Liver (tissue), 9 donors: ENCODE measurements around the gene WDR75. TPM values are rescaled to one million over a fixed set of nuclear protein-coding genes. Genes with fewer than 3 reads are reported as not detected.

Experiments
- DNase-seq: peaks from one replicate; pipeline ENCODE4 v3.0.0-alpha.2; 2017; ENCODE audit warnings: low spot score
- H3K27ac ChIP-seq, 2 donors: one replicate each; pipeline ENCODE4 v1.7.0; 2013; ENCODE audit warnings: inconsistent platforms in 2 of 2, low read length in 2 of 2, control low read depth in 1 of 2, low read depth in 1 of 2, mild to moderate bottlenecking in 1 of 2
- H3K27me3 ChIP-seq, 4 donors: one replicate each; pipeline versions ENCODE4 v1.6.1 to v1.7.0; 2013; ENCODE audit warnings: low read length in 3 of 4, inconsistent platforms in 1 of 4, mild to moderate bottlenecking in 1 of 4, moderate library complexity in 1 of 4; ENCODE audit not compliant: control insufficient read depth in 4 of 4, insufficient read depth in 4 of 4
- H3K36me3 ChIP-seq, 4 donors: one replicate each; pipeline versions ENCODE4 v1.6.1 to v1.7.0; 2013; ENCODE audit warnings: low read length in 3 of 4, mild to moderate bottlenecking in 3 of 4, low read depth in 1 of 4, moderate library complexity in 1 of 4; ENCODE audit not compliant: control insufficient read depth in 4 of 4, insufficient read depth in 3 of 4
- H3K4me1 ChIP-seq, 4 donors: one replicate each; pipeline versions ENCODE4 v1.6.1 to v1.7.0; 2013; ENCODE audit warnings: low read length in 3 of 4, mild to moderate bottlenecking in 3 of 4, moderate library complexity in 1 of 4; ENCODE audit not compliant: control insufficient read depth in 4 of 4, insufficient read depth in 4 of 4
- H3K4me3 ChIP-seq, 3 donors: one replicate each; pipeline versions ENCODE4 v1.6.1 to v1.7.0; 2013; ENCODE audit warnings: low read length in 3 of 3, control low read depth in 1 of 3, low read depth in 1 of 3, mild to moderate bottlenecking in 1 of 3
- H3K9ac ChIP-seq, 2 donors: one replicate each; pipeline ENCODE4 v1.7.0; 2013; ENCODE audit warnings: low read length in 2 of 2, mild to moderate bottlenecking in 2 of 2, moderate library complexity in 2 of 2, control low read depth in 1 of 2, low read depth in 1 of 2
- H3K9me3 ChIP-seq, 4 donors: one replicate each; pipeline versions ENCODE4 v1.6.1 to v1.7.0; 2013; ENCODE audit warnings: low read length in 3 of 4; ENCODE audit not compliant: control insufficient read depth in 4 of 4
- EGR1 ChIP-seq, 2 donors: IDR thresholded peaks; 2 replicates each; pipeline ENCODE4 v1.6.1; 2016 to 2018; ENCODE audit warnings: antibody characterized with exemption in 2 of 2, low read depth in 2 of 2
- FOXA1 ChIP-seq: IDR thresholded peaks from 2 replicates; pipeline ENCODE4 v1.6.1; 2016; ENCODE audit warnings: antibody characterized with exemption
- FOXA2 ChIP-seq: IDR thresholded peaks from 2 replicates; pipeline ENCODE4 v1.6.1; 2016; ENCODE audit warnings: antibody characterized with exemption
- GABPA ChIP-seq, 2 donors: IDR thresholded peaks in 1 of 2; conservative IDR thresholded peaks in 1 of 2; 2 replicates each; pipeline ENCODE4 v1.6.1; 2016; ENCODE audit warnings: antibody characterized with exemption in 2 of 2, mild to moderate bottlenecking in 1 of 2, moderate library complexity in 1 of 2
- HNF4A ChIP-seq, 2 donors: conservative IDR thresholded peaks; 2 replicates each; pipeline ENCODE4 v1.6.1; 2016; ENCODE audit warnings: antibody characterized with exemption in 2 of 2, mild to moderate bottlenecking in 2 of 2
- HNF4G ChIP-seq: IDR thresholded peaks from 2 replicates; pipeline ENCODE4 v1.6.1; 2016; ENCODE audit warnings: antibody characterized with exemption
- NR2F2 ChIP-seq: IDR thresholded peaks from 2 replicates; pipeline ENCODE4 v1.6.1; 2016; ENCODE audit warnings: antibody characterized with exemption
- RAD21 ChIP-seq, 2 donors: IDR thresholded peaks; 2 replicates each; pipeline ENCODE4 v1.6.1; 2016; ENCODE audit warnings: antibody characterized with exemption in 2 of 2, mild to moderate bottlenecking in 2 of 2
- RXRA ChIP-seq, 2 donors: IDR thresholded peaks; 2 replicates each; pipeline ENCODE4 v1.6.1; 2017 to 2018; ENCODE audit warnings: antibody characterized with exemption in 2 of 2, mild to moderate bottlenecking in 1 of 2
- SP1 ChIP-seq: IDR thresholded peaks from 2 replicates; pipeline ENCODE4 v1.6.1; 2018; ENCODE audit warnings: antibody characterized with exemption, mild to moderate bottlenecking
- TAF1 ChIP-seq: conservative IDR thresholded peaks from 2 replicates; pipeline ENCODE4 v1.6.1; 2016; ENCODE audit warnings: antibody characterized with exemption, mild to moderate bottlenecking
- YY1 ChIP-seq: IDR thresholded peaks from 2 replicates; pipeline ENCODE4 v1.6.1; 2016; ENCODE audit warnings: antibody characterized with exemption, mild to moderate bottlenecking
- WGBS: extraction: QIAGEN DNeasy Blood & Tissue Kit; methylation state at CpG from one replicate; pipeline ENCODE4 v1.1.7; 2013; 5-methylcytosine and 5-hydroxymethylcytosine counted together
- polyA plus RNA-seq, 2 donors: library from polyadenylated mRNA; stranded (reverse) in 1 of 2; unstranded in 1 of 2; fragments of 200-250 nt in 1 of 2; fragments of >200 nt in 1 of 2; fragmentation: Nextera tagmentation in 1 of 2; extraction: Ambion mirVana in 1 of 2; gene quantifications; one replicate each; pipeline versions ENCODE4 v1.2.1 to v1.2.3, GENCODE V29; 2013 to 2015
- total RNA-seq, 2 donors: library from RNA; depleted of rRNA; stranded (reverse); fragments of >200 nt; gene quantifications; one replicate each; pipeline ENCODE4 v1.2.3, GENCODE V29; 2014
- TF ChIP-seq, protein P1 (sequence below): IDR thresholded peaks from 2 replicates; pipeline ENCODE4 v1.6.1; 2016; ENCODE audit warnings: antibody characterized with exemption
- TF ChIP-seq, protein P2 (sequence below): IDR thresholded peaks from 2 replicates; pipeline ENCODE4 v1.6.1; 2016; ENCODE audit warnings: antibody characterized with exemption, mild to moderate bottlenecking
- TF ChIP-seq, protein P3 (sequence below): fragments of 150-350 bp; IDR thresholded peaks from 2 replicates; pipeline ENCODE4 v1.5.1; 2017; ENCODE audit warnings: improper control_type of control experiment, low read depth, low read length; ENCODE audit not compliant: missing input control
- donor health status: healthy.
- donor health status: healthy.
- donor health status: healthy.
- donor health status: healthy.
- donor health status: healthy.

Gene WDR75
- total and polyA plus RNA-seq, 4 donors: 7.9 to 24.5 (median 15.1) TPM

DNA sequence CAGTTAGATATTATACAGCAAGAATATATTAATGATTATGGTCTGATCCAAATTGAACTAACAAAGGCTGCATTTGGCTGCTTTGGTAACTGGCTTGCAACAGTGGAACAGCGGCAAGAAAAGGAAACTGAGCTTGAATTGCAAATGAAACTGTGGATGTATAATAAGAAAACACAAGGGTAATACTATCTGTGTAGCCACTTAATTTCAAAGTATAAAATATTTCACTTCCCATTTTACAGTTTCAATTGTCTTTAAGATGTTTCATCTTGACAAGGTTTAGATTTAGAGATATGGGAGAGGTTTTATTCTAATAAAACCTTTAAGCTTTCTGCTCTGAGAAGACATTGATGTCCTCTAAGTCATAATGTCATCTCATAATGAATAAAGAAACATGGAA, 23.8 kb downstream of the WDR75 start:
- peaks cover 3 to 49% (median 34%) of the 10 kb centered on the region in 4 donors for H3K36me3 ChIP-seq
- H3K27ac ChIP-seq: no peak overlapping the region
- H3K27me3 ChIP-seq: no peaks in the 10 kb centered on the region
- H3K9ac ChIP-seq: no peak overlapping the region
- TF ChIP-seq, protein P1, sequence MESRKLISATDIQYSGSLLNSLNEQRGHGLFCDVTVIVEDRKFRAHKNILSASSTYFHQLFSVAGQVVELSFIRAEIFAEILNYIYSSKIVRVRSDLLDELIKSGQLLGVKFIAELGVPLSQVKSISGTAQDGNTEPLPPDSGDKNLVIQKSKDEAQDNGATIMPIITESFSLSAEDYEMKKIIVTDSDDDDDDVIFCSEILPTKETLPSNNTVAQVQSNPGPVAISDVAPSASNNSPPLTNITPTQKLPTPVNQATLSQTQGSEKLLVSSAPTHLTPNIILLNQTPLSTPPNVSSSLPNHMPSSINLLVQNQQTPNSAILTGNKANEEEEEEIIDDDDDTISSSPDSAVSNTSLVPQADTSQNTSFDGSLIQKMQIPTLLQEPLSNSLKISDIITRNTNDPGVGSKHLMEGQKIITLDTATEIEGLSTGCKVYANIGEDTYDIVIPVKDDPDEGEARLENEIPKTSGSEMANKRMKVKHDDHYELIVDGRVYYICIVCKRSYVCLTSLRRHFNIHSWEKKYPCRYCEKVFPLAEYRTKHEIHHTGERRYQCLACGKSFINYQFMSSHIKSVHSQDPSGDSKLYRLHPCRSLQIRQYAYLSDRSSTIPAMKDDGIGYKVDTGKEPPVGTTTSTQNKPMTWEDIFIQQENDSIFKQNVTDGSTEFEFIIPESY: no peak
- TF ChIP-seq HNF4G (no peak), RXRA (IDR thresholded peaks at IDR 0.05) (no peak), HNF4A (conservative IDR thresholded peaks at IDR 0.05) (no peak), TAF1 (no peak), SP1 (no peak), GABPA (IDR thresholded peaks at IDR 0.05 in 1 of 2, conservative IDR thresholded peaks at IDR 0.05 in 1 of 2) (no peak), RAD21 (IDR thresholded peaks at IDR 0.05) (no peak), FOXA1 (no peak), EGR1 (IDR thresholded peaks at IDR 0.05; ENCODE audit: low read depth in 2 of 2) (no peak), YY1 (no peak), FOXA2 (no peak)
- TF ChIP-seq, protein P2, sequence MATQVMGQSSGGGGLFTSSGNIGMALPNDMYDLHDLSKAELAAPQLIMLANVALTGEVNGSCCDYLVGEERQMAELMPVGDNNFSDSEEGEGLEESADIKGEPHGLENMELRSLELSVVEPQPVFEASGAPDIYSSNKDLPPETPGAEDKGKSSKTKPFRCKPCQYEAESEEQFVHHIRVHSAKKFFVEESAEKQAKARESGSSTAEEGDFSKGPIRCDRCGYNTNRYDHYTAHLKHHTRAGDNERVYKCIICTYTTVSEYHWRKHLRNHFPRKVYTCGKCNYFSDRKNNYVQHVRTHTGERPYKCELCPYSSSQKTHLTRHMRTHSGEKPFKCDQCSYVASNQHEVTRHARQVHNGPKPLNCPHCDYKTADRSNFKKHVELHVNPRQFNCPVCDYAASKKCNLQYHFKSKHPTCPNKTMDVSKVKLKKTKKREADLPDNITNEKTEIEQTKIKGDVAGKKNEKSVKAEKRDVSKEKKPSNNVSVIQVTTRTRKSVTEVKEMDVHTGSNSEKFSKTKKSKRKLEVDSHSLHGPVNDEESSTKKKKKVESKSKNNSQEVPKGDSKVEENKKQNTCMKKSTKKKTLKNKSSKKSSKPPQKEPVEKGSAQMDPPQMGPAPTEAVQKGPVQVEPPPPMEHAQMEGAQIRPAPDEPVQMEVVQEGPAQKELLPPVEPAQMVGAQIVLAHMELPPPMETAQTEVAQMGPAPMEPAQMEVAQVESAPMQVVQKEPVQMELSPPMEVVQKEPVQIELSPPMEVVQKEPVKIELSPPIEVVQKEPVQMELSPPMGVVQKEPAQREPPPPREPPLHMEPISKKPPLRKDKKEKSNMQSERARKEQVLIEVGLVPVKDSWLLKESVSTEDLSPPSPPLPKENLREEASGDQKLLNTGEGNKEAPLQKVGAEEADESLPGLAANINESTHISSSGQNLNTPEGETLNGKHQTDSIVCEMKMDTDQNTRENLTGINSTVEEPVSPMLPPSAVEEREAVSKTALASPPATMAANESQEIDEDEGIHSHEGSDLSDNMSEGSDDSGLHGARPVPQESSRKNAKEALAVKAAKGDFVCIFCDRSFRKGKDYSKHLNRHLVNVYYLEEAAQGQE: no peak
- TF ChIP-seq, protein P3, sequence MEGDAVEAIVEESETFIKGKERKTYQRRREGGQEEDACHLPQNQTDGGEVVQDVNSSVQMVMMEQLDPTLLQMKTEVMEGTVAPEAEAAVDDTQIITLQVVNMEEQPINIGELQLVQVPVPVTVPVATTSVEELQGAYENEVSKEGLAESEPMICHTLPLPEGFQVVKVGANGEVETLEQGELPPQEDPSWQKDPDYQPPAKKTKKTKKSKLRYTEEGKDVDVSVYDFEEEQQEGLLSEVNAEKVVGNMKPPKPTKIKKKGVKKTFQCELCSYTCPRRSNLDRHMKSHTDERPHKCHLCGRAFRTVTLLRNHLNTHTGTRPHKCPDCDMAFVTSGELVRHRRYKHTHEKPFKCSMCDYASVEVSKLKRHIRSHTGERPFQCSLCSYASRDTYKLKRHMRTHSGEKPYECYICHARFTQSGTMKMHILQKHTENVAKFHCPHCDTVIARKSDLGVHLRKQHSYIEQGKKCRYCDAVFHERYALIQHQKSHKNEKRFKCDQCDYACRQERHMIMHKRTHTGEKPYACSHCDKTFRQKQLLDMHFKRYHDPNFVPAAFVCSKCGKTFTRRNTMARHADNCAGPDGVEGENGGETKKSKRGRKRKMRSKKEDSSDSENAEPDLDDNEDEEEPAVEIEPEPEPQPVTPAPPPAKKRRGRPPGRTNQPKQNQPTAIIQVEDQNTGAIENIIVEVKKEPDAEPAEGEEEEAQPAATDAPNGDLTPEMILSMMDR: no peak
- 91% methylated on average over 1 of the region's 1 CpG for WGBS
- H3K4me3 ChIP-seq: no peak overlapping the region
- peaks cover 6 to 41% (median 32%) of the 10 kb centered on the region in 4 donors for H3K4me1 ChIP-seq
- DNase-seq: no peak
- H3K9me3 ChIP-seq: no peaks in the 10 kb centered on the region

DNA sequence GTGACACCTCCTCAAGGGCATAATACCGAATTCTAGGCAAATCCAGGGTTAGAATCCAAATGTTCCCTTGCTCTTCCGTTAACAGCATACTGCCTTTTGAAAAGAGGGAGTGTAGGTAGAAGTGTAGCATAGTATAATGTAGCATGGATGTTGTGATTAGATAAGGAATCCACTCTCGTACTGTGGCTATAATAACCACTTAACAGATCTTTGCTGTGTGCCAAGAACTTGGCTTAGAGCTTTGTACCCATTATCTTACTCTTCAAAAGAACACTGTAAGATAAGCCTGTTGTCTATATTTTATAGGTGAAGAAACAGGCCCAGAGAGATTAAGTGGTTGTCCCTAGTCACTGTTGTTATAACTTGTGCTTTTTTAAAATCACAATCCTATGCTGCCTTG, 24.2 kb downstream of the WDR75 start:
- H3K36me3 ChIP-seq: peaks cover 3 to 49% (median 33%) of the 10 kb centered on the region in 4 donors
- peaks cover 6 to 44% (median 32%) of the 10 kb centered on the region in 4 donors for H3K4me1 ChIP-seq
- no peak overlapping the region for H3K9ac ChIP-seq
- no peak for DNase-seq
- no peaks in the 10 kb centered on the region for H3K27me3 ChIP-seq
- WGBS: 75% methylated on average over 3 of the region's 3 CpGs
- H3K4me3 ChIP-seq: no peak overlapping the region
- H3K9me3 ChIP-seq: no peaks in the 10 kb centered on the region
- H3K27ac ChIP-seq: peak overlapping the region in 1 of 2 donors; percentile 10
- TF ChIP-seq, protein P3: no peak
- TF ChIP-seq SP1 (no peak), RAD21 (IDR thresholded peaks at IDR 0.05) (no peak), YY1 (no peak), HNF4G (no peak), FOXA2 (no peak), TAF1 (no peak), NR2F2 (no peak)
- TF ChIP-seq, protein P2: no peak
- TF ChIP-seq, protein P1: no peak
